WERI-Rb-1 (cell line): Measurements from ENCODE around the gene PCSK5.
A peak's percentile ranks its signal among the peaks of the same experiment; 100 is the strongest.

ENCODE experiments used
- DNase-seq: peaks from one replicate; pipeline ENCODE4 v3.0.0-alpha.2; 2020
- H3K27ac ChIP-seq: fragments of 250-450 bp; sonication (Bioruptor Pico); 2 replicates; pipeline ENCODE4 v1.5.1; 2020; ENCODE audit warnings: mild to moderate bottlenecking, moderate library complexity
- H3K27me3 ChIP-seq: fragments of 250-450 bp; sonication (Bioruptor Pico); 2 replicates; pipeline ENCODE4 v1.5.1; 2021; ENCODE audit warnings: mild to moderate bottlenecking, low read depth, moderate library complexity; ENCODE audit not compliant: insufficient read depth, severe bottlenecking
- H3K36me3 ChIP-seq: fragments of 250-450 bp; sonication (Bioruptor Pico); 2 replicates; pipeline ENCODE4 v1.5.1; 2020; ENCODE audit warnings: mild to moderate bottlenecking, moderate library complexity
- H3K4me3 ChIP-seq: 2 replicates; pipeline ENCODE4 v1.5.1; 2011; ENCODE audit warnings: low read depth, mild to moderate bottlenecking, control low read depth, low read length
- H3K9me3 ChIP-seq: fragments of 250-450 bp; sonication (Bioruptor Pico); 2 replicates; pipeline ENCODE4 v1.5.1; 2021; ENCODE audit warnings: mild to moderate bottlenecking, moderate library complexity; ENCODE audit not compliant: severe bottlenecking
- TF ChIP-seq, protein P1 (sequence below): IDR thresholded peaks from 2 replicates; pipeline ENCODE4 v1.5.1; 2011; ENCODE audit warnings: low read depth, mild to moderate bottlenecking, control low read depth, inconsistent platforms, low read length

The PCSK5 gene

DNA sequence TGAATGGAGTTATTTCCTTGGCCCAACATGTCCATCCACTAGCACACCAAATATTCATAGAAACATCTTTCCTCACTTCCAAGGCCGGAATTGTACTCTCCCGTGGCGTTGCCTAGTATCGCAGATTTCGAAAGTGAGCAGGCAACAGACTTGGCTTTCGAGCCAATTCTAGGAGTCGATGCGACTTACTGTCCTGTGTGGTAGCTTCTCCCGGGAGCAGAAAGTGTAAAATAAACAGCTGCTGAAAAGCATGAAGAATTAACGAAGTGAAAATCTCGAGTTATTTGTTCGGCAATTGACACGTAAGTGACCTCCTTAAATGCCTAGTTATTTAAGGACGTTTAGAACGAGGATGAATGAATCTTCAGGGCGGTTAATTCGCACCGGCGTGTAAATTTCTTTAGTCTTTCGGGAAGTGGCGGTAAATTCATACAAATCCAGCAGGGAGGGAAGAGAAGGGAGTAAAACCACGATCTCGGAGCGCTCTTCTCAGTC, 449 bp upstream of the PCSK5 start:
- H3K27ac ChIP-seq, result peak overlapping the region; percentile 63
- DNase-seq, result peak; percentile 16
- peaks cover 3% of the 10 kb centered on the region; the same call in 1 of the 2 replicates for H3K36me3 ChIP-seq
- peaks cover 18% of the 10 kb centered on the region for H3K27me3 ChIP-seq
- peak overlapping the region; percentile 95 for H3K4me3 ChIP-seq
- TF ChIP-seq, protein P1, sequence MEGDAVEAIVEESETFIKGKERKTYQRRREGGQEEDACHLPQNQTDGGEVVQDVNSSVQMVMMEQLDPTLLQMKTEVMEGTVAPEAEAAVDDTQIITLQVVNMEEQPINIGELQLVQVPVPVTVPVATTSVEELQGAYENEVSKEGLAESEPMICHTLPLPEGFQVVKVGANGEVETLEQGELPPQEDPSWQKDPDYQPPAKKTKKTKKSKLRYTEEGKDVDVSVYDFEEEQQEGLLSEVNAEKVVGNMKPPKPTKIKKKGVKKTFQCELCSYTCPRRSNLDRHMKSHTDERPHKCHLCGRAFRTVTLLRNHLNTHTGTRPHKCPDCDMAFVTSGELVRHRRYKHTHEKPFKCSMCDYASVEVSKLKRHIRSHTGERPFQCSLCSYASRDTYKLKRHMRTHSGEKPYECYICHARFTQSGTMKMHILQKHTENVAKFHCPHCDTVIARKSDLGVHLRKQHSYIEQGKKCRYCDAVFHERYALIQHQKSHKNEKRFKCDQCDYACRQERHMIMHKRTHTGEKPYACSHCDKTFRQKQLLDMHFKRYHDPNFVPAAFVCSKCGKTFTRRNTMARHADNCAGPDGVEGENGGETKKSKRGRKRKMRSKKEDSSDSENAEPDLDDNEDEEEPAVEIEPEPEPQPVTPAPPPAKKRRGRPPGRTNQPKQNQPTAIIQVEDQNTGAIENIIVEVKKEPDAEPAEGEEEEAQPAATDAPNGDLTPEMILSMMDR, result no peak
- H3K9me3 ChIP-seq, result no peaks in the 10 kb centered on the region

DNA sequence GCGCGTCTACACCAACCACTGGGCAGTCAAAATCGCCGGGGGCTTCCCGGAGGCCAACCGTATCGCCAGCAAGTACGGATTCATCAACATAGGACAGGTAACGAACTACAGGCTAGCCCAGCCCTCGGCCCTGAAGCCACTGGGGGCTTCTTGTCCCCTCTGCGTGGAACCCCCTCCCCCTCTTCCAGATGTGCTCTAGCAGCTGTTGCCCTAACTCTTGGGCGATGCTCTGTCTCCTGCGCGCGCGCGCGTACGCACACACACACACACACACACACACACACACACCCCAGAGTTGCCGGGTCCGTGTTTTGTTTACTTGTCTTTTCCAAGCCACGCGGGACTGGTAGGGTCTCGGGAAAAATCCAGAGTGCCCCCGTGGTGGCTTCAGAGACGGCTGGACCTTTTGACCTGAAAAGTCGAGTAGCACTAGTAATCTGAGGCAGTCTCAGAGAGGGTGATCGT, 836 bp downstream of the PCSK5 start:
- DNase-seq, result peak; percentile 17
- Histone ChIP-seq H3K27me3 (peaks cover 18% of the 10 kb centered on the region), H3K4me3 (peak overlapping the region; percentile 95), H3K27ac (no peak overlapping the region), H3K9me3 (no peaks in the 10 kb centered on the region), H3K36me3 (peaks cover 3% of the 10 kb centered on the region; the same call in 1 of the 2 replicates)
- TF ChIP-seq, protein P1, result no peak

DNA sequence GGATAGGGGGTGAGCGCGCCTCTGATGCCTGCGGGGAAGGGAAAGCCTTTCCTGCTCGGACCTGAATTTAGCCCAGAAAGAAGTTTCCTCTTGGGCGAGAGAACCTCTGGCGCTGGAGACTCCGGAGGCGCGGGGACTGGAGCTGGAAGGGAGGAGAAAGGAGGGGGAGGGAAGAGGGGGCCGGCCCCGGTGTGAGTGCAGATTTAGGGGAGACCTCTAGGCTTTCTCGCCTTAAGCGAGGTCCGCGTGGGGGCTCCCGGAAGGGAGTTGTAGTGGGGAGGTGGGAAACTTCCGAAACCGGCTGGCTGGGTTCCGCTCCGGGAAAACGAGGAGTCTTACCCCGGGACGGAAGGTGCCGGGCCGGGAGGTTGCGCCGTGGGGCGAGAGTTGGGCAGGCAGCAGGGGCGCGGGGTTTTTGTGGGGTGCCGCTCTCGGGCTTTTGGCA, 1.3 kb downstream of the PCSK5 start:
- no peak overlapping the region for H3K27ac ChIP-seq

DNA sequence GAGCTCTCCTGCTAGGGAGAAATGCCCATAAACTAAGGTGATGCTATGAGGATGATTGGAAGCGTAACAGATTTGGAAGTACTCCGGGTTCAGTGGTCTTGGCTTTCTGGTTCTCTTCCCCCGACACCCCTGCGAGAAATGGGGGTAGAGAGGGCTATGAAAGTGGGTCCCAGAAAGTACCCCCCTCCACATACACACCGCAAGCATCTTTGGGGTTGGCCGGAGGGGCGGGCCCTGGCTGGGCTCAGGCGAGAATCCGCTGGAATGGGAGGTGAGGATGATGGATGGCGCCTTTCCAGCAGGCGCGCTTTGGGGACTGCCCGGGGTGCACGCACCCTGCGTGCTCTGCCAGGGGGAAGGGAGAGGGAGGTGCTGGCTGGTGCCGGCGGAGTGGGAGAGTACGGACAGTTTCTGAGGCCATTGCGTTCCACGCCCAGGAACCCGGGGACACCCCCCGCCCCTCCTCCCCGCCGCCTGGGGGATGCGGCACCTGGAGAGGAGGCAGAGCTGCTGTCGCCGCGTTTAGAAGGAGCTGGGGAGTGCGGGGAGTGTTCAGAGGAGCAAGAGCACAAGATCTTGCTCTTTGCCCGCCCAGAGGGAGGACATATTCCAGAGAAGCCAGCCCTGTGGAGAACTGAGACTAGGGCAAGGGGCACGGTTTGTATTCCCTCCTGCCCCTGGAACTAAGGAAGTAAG, 1.9 kb downstream of the PCSK5 start:
- Histone ChIP-seq H3K9me3 (no peaks in the 10 kb centered on the region), H3K27me3 (peaks cover 18% of the 10 kb centered on the region), H3K36me3 (peaks cover 3% of the 10 kb centered on the region; the same call in 1 of the 2 replicates), H3K27ac (no peak overlapping the region), H3K4me3 (peak overlapping the region; percentile 95)
- DNase-seq, result peak; percentile 13
- TF ChIP-seq, protein P1, result no peak

More for the DNA sequence above, 1.3 kb downstream of the PCSK5 start:
- peaks cover 3% of the 10 kb centered on the region; the same call in 1 of the 2 replicates for H3K36me3 ChIP-seq
- peaks cover 18% of the 10 kb centered on the region for H3K27me3 ChIP-seq
- H3K9me3 ChIP-seq, result no peaks in the 10 kb centered on the region
- TF ChIP-seq, protein P1, result no peak
- H3K4me3 ChIP-seq, result peak overlapping the region; percentile 95
- no peak for DNase-seq

DNA sequence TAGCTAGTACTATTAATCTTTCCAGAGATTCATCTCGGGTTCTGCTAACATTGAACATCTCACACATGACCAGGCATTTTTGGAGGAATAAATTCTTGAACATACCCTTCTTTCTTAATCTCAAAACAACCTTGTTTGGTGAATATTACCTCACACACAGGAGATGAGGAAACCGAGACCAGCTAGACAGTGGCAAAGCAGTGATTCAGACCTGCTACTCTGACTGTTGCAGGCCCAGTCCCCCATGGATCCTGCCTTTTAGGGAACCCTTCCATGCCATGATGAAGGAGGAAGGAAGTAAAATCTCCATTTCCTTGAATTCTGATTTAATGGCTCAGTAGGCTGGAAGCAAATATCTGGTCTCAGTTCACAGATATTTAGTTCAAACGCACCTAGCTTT, 2.6 kb downstream of the PCSK5 start:
- DNase-seq, result no peak
- peaks cover 18% of the 10 kb centered on the region for H3K27me3 ChIP-seq
- no peaks in the 10 kb centered on the region for H3K9me3 ChIP-seq
- TF ChIP-seq, protein P1, result no peak
- no peak overlapping the region for H3K4me3 ChIP-seq
- peaks cover 3% of the 10 kb centered on the region; the same call in 1 of the 2 replicates for H3K36me3 ChIP-seq
- no peak overlapping the region for H3K27ac ChIP-seq
